Breast epithelium (tissue), 3 donors: Measurements from ENCODE around the gene BTRC.

Source experiments
- CTCF ChIP-seq, 3 donors: fragments of 450-650 bp; IDR thresholded peaks; one replicate each; pipeline ENCODE4 v1.5.1; 2016 to 2017; ENCODE audit warnings: antibody characterized with exemption in 3 of 3, mild to moderate bottlenecking in 3 of 3, moderate library complexity in 3 of 3
- POLR2A ChIP-seq: fragments of 450-650 bp; IDR thresholded peaks from one replicate; pipeline ENCODE4 v1.6.1; 2016; ENCODE audit warnings: antibody characterized with exemption, mild to moderate bottlenecking, moderate library complexity

GRCh38 chr10:101425535-101425934 is 71.6 kb downstream of the BTRC start:
- no peak for TF ChIP-seq CTCF (IDR thresholded peaks at IDR 0.05)
- no peak for TF ChIP-seq POLR2A
